Astrocyte (in vitro differentiated cells and primary cell): ENCODE measurements around the gene DHRS9. TPM values are rescaled to one million over a fixed set of nuclear protein-coding genes. Genes with fewer than 3 reads are reported as not detected.

Experiments used
- DNase-seq: peaks from one replicate; pipeline ENCODE4 v3.0.0-alpha.2; 2010; ENCODE audit warnings: low read depth
- FAIRE-seq: peaks from 2 replicates; lab custom pipeline; 2011; peaks lifted over from hg19 to GRCh38; lab: Jason Lieb, UNC
- H2AFZ ChIP-seq: 2 replicates; pipeline ENCODE4 v1.6.0; 2012; ENCODE audit warnings: low read depth, low read length, inconsistent platforms
- H3K27ac ChIP-seq: 2 replicates; pipeline ENCODE4 v1.5.1; 2011; ENCODE audit warnings: low read depth, low read length, inconsistent platforms
- H3K27me3 ChIP-seq: 2 replicates; pipeline ENCODE4 v1.6.0; 2011; ENCODE audit warnings: low read length, inconsistent platforms; ENCODE audit not compliant: insufficient read depth
- H3K36me3 ChIP-seq: 2 replicates; pipeline ENCODE4 v1.5.1; 2011; ENCODE audit warnings: low read length, inconsistent platforms; ENCODE audit not compliant: insufficient read depth
- H3K4me1 ChIP-seq: 2 replicates; pipeline ENCODE4 v1.5.1; 2011; ENCODE audit warnings: low read length, inconsistent platforms; ENCODE audit not compliant: insufficient read depth
- H3K4me2 ChIP-seq: 2 replicates; pipeline ENCODE4 v1.6.0; 2012; ENCODE audit warnings: low read length, inconsistent platforms
- H3K4me3 ChIP-seq: 2 replicates; pipeline ENCODE4 v1.5.1; 2011; ENCODE audit warnings: low read depth, mild to moderate bottlenecking, low read length, inconsistent platforms; ENCODE audit not compliant: insufficient read depth
- H3K79me2 ChIP-seq: 2 replicates; pipeline ENCODE4 v1.6.0; 2012; ENCODE audit warnings: mild to moderate bottlenecking, low read length, inconsistent platforms; ENCODE audit not compliant: insufficient read depth
- H3K9ac ChIP-seq: 2 replicates; pipeline ENCODE4 v1.6.0; 2012; ENCODE audit warnings: mild to moderate bottlenecking, low read length, inconsistent platforms
- H3K9me3 ChIP-seq: 2 replicates; pipeline ENCODE4 v1.5.1; 2012; ENCODE audit warnings: low read depth, mild to moderate bottlenecking, low read length, inconsistent platforms; ENCODE audit not compliant: insufficient read depth
- H4K20me1 ChIP-seq: 2 replicates; pipeline ENCODE4 v1.6.0; 2012; ENCODE audit warnings: low read length, inconsistent platforms; ENCODE audit not compliant: insufficient read depth
- H3K27ac Mint-ChIP-seq: one replicate; pipeline ENCODE4 v1.8.0; 2021; ENCODE audit warnings: mild to moderate bottlenecking, mixed read lengths; ENCODE audit not compliant: unreplicated experiment
- H3K27me3 Mint-ChIP-seq: one replicate; pipeline ENCODE4 v1.8.0; 2021; ENCODE audit warnings: low read depth, mixed read lengths; ENCODE audit not compliant: unreplicated experiment
- H3K36me3 Mint-ChIP-seq: one replicate; pipeline ENCODE4 v1.8.0; 2021; ENCODE audit warnings: low read depth, mixed read lengths; ENCODE audit not compliant: unreplicated experiment
- H3K4me1 Mint-ChIP-seq: one replicate; pipeline ENCODE4 v1.8.0; 2021; ENCODE audit warnings: low read depth, mixed read lengths; ENCODE audit not compliant: unreplicated experiment
- H3K4me3 Mint-ChIP-seq: one replicate; pipeline ENCODE4 v1.8.0; 2021; ENCODE audit warnings: mild to moderate bottlenecking, moderate library complexity, mixed read lengths; ENCODE audit not compliant: unreplicated experiment
- H3K9me3 Mint-ChIP-seq: one replicate; pipeline ENCODE4 v1.8.0; 2021; ENCODE audit warnings: mild to moderate bottlenecking, mixed read lengths; ENCODE audit not compliant: unreplicated experiment
- EZH2 ChIP-seq: IDR thresholded peaks from 2 replicates; pipeline ENCODE4 v1.6.1; 2012; ENCODE audit warnings: mild to moderate bottlenecking, low read length, inconsistent platforms; ENCODE audit not compliant: insufficient read depth
- total RNA-seq: library from RNA; stranded (reverse); gene quantifications from 2 replicates; pipeline ENCODE4 v1.2.1, GENCODE V29; 2021
- TF ChIP-seq, protein P1 (sequence below): IDR thresholded peaks from 2 replicates; pipeline ENCODE4 v1.5.1; 2011; ENCODE audit warnings: low read depth, mild to moderate bottlenecking, inconsistent platforms, low read length, moderate library complexity; ENCODE audit not compliant: insufficient read depth

The DHRS9 gene
- total RNA-seq, 1 donor from 2014 or later, result not detected

DNA sequence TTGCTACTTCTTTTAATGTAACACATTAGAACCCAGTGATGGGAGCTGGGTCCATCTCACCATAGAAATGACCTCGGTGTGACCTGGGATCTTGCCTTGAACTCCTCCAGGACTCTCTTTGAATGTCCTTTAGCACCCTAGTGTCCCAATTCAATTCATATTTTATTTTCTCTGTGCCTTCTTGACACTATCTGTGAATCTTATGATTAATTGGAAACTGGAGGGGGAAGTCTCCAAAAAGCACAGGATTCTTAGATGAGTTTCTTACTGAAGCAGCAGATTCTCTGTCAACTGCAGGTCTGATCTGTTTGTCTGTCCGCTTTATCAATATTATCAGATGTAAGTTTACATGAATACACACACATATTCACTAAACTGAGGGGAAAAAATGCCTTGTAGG lies 470 bp downstream of the DHRS9 start:
- no peak overlapping the region for H3K9ac ChIP-seq
- no peak overlapping the region for H2AFZ ChIP-seq
- H3K27me3 Mint-ChIP-seq, result no peaks in the 10 kb centered on the region
- H3K4me2 ChIP-seq, result peak overlapping the region; percentile 23
- H3K27ac ChIP-seq, result no peak overlapping the region
- H3K4me1 ChIP-seq, result peaks cover 8% of the 10 kb centered on the region
- DNase-seq (no peak), FAIRE-seq (no peak)
- TF ChIP-seq EZH2, result no peak
- TF ChIP-seq, protein P1, sequence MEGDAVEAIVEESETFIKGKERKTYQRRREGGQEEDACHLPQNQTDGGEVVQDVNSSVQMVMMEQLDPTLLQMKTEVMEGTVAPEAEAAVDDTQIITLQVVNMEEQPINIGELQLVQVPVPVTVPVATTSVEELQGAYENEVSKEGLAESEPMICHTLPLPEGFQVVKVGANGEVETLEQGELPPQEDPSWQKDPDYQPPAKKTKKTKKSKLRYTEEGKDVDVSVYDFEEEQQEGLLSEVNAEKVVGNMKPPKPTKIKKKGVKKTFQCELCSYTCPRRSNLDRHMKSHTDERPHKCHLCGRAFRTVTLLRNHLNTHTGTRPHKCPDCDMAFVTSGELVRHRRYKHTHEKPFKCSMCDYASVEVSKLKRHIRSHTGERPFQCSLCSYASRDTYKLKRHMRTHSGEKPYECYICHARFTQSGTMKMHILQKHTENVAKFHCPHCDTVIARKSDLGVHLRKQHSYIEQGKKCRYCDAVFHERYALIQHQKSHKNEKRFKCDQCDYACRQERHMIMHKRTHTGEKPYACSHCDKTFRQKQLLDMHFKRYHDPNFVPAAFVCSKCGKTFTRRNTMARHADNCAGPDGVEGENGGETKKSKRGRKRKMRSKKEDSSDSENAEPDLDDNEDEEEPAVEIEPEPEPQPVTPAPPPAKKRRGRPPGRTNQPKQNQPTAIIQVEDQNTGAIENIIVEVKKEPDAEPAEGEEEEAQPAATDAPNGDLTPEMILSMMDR, result no peak
- no peaks in the 10 kb centered on the region for H3K36me3 Mint-ChIP-seq
- no peaks in the 10 kb centered on the region for H3K9me3 ChIP-seq
- no peak overlapping the region for H3K4me3 Mint-ChIP-seq
- no peak overlapping the region for H3K27ac Mint-ChIP-seq
- H3K79me2 ChIP-seq, result no peaks in the 10 kb centered on the region
- no peaks in the 10 kb centered on the region for H3K9me3 Mint-ChIP-seq
- H4K20me1 ChIP-seq, result no peaks in the 10 kb centered on the region
- no peak overlapping the region for H3K4me3 ChIP-seq
- peaks cover 11% of the 10 kb centered on the region for H3K4me1 Mint-ChIP-seq
- no peaks in the 10 kb centered on the region for H3K27me3 ChIP-seq
- H3K36me3 ChIP-seq, result no peaks in the 10 kb centered on the region

DNA sequence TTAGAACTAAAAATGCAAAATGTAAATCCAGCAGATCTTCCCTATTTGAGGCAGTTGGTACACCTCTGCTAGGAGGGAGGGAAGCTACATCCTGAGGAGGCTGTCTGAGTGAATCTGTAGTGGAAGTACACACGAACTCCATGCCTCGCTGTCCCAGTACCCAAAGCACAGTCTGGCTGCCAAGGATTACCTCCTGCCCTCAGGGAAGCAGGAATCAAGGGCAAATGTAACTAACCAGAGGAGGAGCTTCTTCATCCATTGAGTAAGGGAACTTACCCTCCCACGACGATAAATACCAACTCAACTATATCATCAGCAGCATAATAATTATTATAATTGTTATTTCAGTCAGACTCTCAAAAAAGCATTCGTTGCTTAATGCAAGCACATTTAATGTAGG lies 2.1 kb downstream of the DHRS9 start:
- no peak for TF ChIP-seq EZH2
- TF ChIP-seq, protein P1, result no peak
- DNase-seq, result no peak
- H2AFZ ChIP-seq, result no peak overlapping the region
- no peak overlapping the region for H3K27ac ChIP-seq
- no peak overlapping the region for H3K4me2 ChIP-seq
- no peaks in the 10 kb centered on the region for H3K27me3 ChIP-seq
- H3K4me3 ChIP-seq, result no peak overlapping the region
- H3K9me3 ChIP-seq, result no peaks in the 10 kb centered on the region
- Mint-ChIP-seq H3K27ac (no peak overlapping the region), H3K36me3 (no peaks in the 10 kb centered on the region), H3K27me3 (no peaks in the 10 kb centered on the region), H3K4me3 (no peak overlapping the region), H3K9me3 (no peaks in the 10 kb centered on the region), H3K4me1 (peaks cover 11% of the 10 kb centered on the region)
- H4K20me1 ChIP-seq, result no peaks in the 10 kb centered on the region
- no peaks in the 10 kb centered on the region for H3K79me2 ChIP-seq
- H3K4me1 ChIP-seq, result peaks cover 8% of the 10 kb centered on the region
- no peak for FAIRE-seq
- H3K36me3 ChIP-seq, result no peaks in the 10 kb centered on the region
- H3K9ac ChIP-seq, result no peak overlapping the region

DNA sequence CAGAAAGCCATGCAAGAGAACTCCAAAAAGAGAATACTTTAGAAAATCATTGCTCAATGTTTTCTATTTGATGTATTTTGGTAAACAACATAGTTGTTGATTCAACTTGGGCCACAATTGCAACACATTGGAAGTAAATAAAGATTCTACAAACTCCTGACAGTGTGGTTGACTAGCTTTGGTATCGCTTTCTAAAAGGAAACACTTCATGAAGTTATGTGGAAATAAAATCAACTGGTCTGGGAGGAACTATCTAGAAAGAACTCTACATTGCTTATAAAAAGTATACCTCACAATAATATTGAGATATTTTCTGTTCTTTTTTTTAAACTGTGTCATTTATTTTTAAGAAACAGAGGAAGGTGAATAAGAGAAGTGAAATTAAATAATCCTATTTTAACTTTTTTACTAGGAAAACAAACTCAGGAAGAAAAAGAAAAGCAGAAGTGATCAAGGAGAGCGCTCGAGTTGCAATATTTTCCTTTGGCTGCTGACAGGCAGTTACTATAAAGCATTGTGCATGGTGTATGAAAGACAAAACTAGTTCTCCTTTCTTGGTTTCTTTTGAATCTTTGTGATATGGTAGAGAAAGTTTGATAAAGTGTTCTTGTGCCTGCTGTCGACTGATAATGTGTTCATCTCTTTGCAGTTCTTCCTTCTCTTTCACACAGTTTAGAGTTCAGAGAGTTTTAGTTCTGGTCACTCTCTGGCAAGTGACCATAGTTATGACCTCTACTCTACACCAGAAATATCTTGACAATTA lies 3.0 kb downstream of the DHRS9 start:
- no peak for FAIRE-seq
- H3K27ac Mint-ChIP-seq, result no peak overlapping the region
- no peaks in the 10 kb centered on the region for H3K79me2 ChIP-seq
- H3K4me3 ChIP-seq, result no peak overlapping the region
- no peak overlapping the region for H3K27ac ChIP-seq
- H3K4me1 ChIP-seq, result peaks cover 8% of the 10 kb centered on the region
- no peak overlapping the region for H3K9ac ChIP-seq
- no peaks in the 10 kb centered on the region for H3K36me3 ChIP-seq
- H3K27me3 Mint-ChIP-seq, result no peaks in the 10 kb centered on the region
- no peak for DNase-seq
- peaks cover 11% of the 10 kb centered on the region for H3K4me1 Mint-ChIP-seq
- no peaks in the 10 kb centered on the region for H3K9me3 ChIP-seq
- H3K4me2 ChIP-seq, result no peak overlapping the region
- no peak overlapping the region for H2AFZ ChIP-seq
- TF ChIP-seq EZH2, result no peak
- TF ChIP-seq, protein P1, result no peak
- no peaks in the 10 kb centered on the region for H3K36me3 Mint-ChIP-seq
- H4K20me1 ChIP-seq, result no peaks in the 10 kb centered on the region
- no peak overlapping the region for H3K4me3 Mint-ChIP-seq
- no peaks in the 10 kb centered on the region for H3K27me3 ChIP-seq
- no peaks in the 10 kb centered on the region for H3K9me3 Mint-ChIP-seq
